OCI-LY3 (cell line): ENCODE results near the gene R3HDM2.
"Not testable (repeated sequence)": the region's sequence is repeated elsewhere in the genome, so short reads cannot be mapped to it uniquely, and the experiment has no call there.

Experiments used
- H2AFZ ChIP-seq: fragments of 200-600, 300-600 bp; shearing (Covaris generic); 2 replicates; pipeline ENCODE4 v1.6.0; 2014; ENCODE audit warnings: antibody characterized with exemption, low read depth, low read length
- H3K27ac ChIP-seq: fragments of 200-600, 300-600 bp; sonication (generic); 2 replicates; pipeline ENCODE4 v1.5.1; 2014; ENCODE audit warnings: mild to moderate bottlenecking, low read length, moderate library complexity, mixed read lengths
- H3K27me3 ChIP-seq: fragments of 200-600, 300-600 bp; sonication (generic); 2 replicates; pipeline ENCODE4 v1.6.1; 2014; ENCODE audit warnings: low read depth, low read length, mixed read lengths
- H3K36me3 ChIP-seq: fragments of 200-600, 300-600 bp; sonication (generic); replicated peaks from 2 replicates; pipeline ENCODE3; 2014; ENCODE audit warnings: low read depth, low read length, mixed read lengths
- H3K4me1 ChIP-seq: fragments of 300-600, 200-600 bp; sonication (generic); 2 replicates; pipeline ENCODE4 v1.6.1; 2014; ENCODE audit warnings: low read length, mixed read lengths
- H3K4me2 ChIP-seq: fragments of 200-600, 300-600 bp; sonication (generic); 2 replicates; pipeline ENCODE4 v1.6.1; 2014; ENCODE audit warnings: low read length, mixed read lengths
- H3K4me3 ChIP-seq: fragments of 300-600, 200-600 bp; sonication (generic); 2 replicates; pipeline ENCODE4 v1.5.1; 2014; ENCODE audit warnings: antibody characterized with exemption, mild to moderate bottlenecking, low read length, moderate library complexity
- H3K79me2 ChIP-seq: fragments of 300-600, 200-600 bp; shearing (Covaris generic); 2 replicates; pipeline ENCODE4 v1.6.1; 2014; ENCODE audit warnings: mild to moderate bottlenecking, low read length, mixed read lengths
- H3K9ac ChIP-seq: fragments of 300-600, 200-600 bp; shearing (Covaris generic); 2 replicates; pipeline ENCODE4 v1.6.0; 2014; ENCODE audit warnings: mild to moderate bottlenecking, low read length, moderate library complexity
- H3K9me3 ChIP-seq: fragments of 200-600, 300-600 bp; shearing (Covaris generic); 2 replicates; pipeline ENCODE4 v1.6.1; 2014; ENCODE audit warnings: low read length, mixed read lengths; ENCODE audit not compliant: insufficient read depth
- H4K20me1 ChIP-seq: fragments of 200-600, 300-600 bp; sonication (generic); 2 replicates; pipeline ENCODE4 v1.6.1; 2016; ENCODE audit warnings: low read length, mixed read lengths; ENCODE audit not compliant: insufficient read depth
- EZH2phosphoT487 ChIP-seq: fragments of 200-600 bp; shearing (Covaris generic); IDR thresholded peaks from 2 replicates; pipeline ENCODE4 v1.6.1; 2018; ENCODE audit warnings: antibody characterized with exemption, mixed run types, low read depth
- TF ChIP-seq, protein P1 (sequence below): fragments of 200-600, 300-600 bp; sonication (generic); IDR thresholded peaks from 2 replicates; pipeline ENCODE4 v1.5.1; 2014; ENCODE audit warnings: antibody characterized with exemption, low read length, low read depth

The R3HDM2 gene

DNA sequence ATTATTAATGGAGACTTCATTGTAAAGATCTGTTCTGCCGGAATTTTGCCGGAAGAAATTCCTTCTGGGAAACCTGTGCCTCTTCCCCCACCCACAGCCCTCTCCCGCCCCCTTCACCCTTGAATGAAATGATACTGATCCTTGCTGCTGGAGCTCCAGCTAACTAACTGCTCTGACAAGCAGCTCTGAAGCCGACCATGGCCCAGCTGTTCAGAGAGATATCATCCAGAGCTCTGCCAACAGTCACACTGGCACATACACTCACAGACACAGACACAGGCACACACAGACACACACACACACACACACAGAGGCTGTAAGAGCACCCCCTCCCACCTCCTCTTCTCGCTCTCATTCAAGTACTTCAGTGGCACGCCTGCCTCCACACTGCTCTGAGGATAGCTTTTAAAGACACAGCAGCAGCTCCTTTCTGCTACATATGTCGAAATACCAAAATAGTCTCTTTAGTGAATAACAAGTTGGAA is 88.6 kb downstream of the R3HDM2 start:
- no peak overlapping the region for H3K4me3 ChIP-seq
- H3K27me3 ChIP-seq = no peaks in the 10 kb centered on the region
- no peaks in the 10 kb centered on the region for H3K79me2 ChIP-seq
- peaks cover under 1% of the 10 kb centered on the region for H3K36me3 ChIP-seq
- H4K20me1 ChIP-seq = no peaks in the 10 kb centered on the region
- no peak overlapping the region for H3K4me2 ChIP-seq
- TF ChIP-seq EZH2phosphoT487 = no peak
- TF ChIP-seq, protein P1, sequence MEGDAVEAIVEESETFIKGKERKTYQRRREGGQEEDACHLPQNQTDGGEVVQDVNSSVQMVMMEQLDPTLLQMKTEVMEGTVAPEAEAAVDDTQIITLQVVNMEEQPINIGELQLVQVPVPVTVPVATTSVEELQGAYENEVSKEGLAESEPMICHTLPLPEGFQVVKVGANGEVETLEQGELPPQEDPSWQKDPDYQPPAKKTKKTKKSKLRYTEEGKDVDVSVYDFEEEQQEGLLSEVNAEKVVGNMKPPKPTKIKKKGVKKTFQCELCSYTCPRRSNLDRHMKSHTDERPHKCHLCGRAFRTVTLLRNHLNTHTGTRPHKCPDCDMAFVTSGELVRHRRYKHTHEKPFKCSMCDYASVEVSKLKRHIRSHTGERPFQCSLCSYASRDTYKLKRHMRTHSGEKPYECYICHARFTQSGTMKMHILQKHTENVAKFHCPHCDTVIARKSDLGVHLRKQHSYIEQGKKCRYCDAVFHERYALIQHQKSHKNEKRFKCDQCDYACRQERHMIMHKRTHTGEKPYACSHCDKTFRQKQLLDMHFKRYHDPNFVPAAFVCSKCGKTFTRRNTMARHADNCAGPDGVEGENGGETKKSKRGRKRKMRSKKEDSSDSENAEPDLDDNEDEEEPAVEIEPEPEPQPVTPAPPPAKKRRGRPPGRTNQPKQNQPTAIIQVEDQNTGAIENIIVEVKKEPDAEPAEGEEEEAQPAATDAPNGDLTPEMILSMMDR = no peak
- H3K9me3 ChIP-seq = peaks cover 1% of the 10 kb centered on the region; the same call in 1 of the 2 replicates
- H3K9ac ChIP-seq = no peak overlapping the region
- no peaks in the 10 kb centered on the region for H3K4me1 ChIP-seq
- H2AFZ ChIP-seq = no peak overlapping the region
- no peak overlapping the region for H3K27ac ChIP-seq

DNA sequence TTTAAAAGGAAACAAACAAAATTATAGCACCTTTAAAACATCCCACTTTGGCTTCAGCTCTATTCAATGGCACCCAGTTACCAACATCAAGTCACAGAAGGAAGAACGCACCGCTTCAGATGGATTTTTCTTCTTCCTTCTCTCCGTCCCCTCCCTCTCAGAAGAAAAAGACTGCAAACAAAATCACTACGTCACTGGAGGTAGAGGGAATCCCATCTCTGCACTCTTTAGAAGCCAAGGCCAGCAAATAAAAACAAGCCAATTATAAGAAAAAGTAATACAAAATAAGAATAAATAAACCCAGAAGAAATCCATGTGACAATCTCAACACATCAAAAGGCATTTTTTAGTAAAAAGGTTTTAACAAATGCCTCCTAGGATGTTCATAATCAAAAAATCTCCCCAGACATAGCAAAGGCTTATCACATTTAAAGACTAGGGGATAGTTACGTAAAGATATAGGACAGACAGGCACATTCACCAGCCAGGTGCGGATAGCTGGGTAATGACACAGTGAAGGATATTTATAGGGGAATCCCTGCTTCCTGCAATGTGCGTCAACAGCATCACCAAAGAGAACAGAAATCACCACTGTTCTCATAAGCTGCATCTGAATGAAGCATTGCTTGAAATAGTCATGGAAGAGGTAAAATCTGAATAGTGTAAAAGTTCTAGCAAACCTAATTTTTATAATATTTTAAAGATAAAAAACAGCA is 89.4 kb downstream of the R3HDM2 start:
- no peaks in the 10 kb centered on the region for H4K20me1 ChIP-seq
- H3K9ac ChIP-seq = no peak overlapping the region
- no peaks in the 10 kb centered on the region for H3K36me3 ChIP-seq
- H2AFZ ChIP-seq = no peak overlapping the region
- H3K4me1 ChIP-seq = no peaks in the 10 kb centered on the region
- no peak overlapping the region for H3K27ac ChIP-seq
- no peak overlapping the region for H3K4me2 ChIP-seq
- H3K4me3 ChIP-seq = no peak overlapping the region
- no peaks in the 10 kb centered on the region for H3K9me3 ChIP-seq
- H3K27me3 ChIP-seq = no peaks in the 10 kb centered on the region
- no peaks in the 10 kb centered on the region for H3K79me2 ChIP-seq
- TF ChIP-seq, protein P1 = no peak
- no peak for TF ChIP-seq EZH2phosphoT487

DNA sequence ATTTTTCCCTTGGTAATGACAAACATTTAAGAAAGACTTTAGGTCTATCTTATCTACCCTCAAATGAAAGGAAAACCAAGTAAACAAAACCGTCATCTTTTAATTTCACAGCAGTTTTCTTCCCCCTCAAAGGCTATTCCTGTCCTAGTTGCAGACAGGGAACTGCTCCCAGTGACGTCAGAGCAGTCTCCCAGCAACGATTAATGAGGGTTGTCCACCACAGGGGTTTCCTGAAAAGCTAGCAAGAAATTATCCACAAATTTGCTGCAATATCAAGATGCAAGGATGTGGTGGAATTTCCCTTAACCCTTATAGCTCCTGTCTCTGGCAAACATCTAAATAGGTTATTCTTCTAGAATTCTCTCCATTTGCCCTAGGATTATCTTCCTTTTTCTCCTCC is 90.7 kb downstream of the R3HDM2 start:
- no peak overlapping the region for H3K4me3 ChIP-seq

DNA sequence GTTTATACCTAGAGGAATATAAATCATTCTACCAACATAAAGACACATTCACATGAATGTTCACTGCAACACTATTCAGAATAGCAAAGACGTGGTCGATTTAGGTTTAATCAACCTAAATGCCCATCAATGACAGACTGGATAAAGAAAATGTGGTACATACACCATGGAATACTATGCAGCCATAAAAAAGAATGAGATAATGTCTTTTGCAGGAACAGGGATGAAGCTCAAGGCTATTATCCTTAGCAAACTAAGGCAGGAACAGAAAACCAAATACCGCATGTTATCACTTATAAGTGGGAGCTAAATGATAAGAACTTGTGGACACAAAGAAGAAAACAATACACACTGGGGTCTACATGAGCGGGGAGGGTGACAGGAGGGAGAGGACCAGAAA is 94.5 kb downstream of the R3HDM2 start:
- H3K4me1 ChIP-seq, H3K27me3 ChIP-seq, H3K4me3 ChIP-seq, H3K27ac ChIP-seq, H2AFZ ChIP-seq, H4K20me1 ChIP-seq, H3K79me2 ChIP-seq, H3K4me2 ChIP-seq, H3K9me3 ChIP-seq, H3K9ac ChIP-seq, H3K36me3 ChIP-seq: not testable (repeated sequence)

More for the DNA sequence above, 90.7 kb downstream of the R3HDM2 start:
- no peaks in the 10 kb centered on the region for H3K4me1 ChIP-seq
- no peaks in the 10 kb centered on the region for H4K20me1 ChIP-seq
- H3K9ac ChIP-seq = no peak overlapping the region
- no peak overlapping the region for H3K4me2 ChIP-seq
- no peaks in the 10 kb centered on the region for H3K27me3 ChIP-seq
- no peak overlapping the region for H3K27ac ChIP-seq
- no peak overlapping the region for H2AFZ ChIP-seq
- no peaks in the 10 kb centered on the region for H3K79me2 ChIP-seq
- no peaks in the 10 kb centered on the region for H3K36me3 ChIP-seq
- TF ChIP-seq EZH2phosphoT487 = no peak
- TF ChIP-seq, protein P1 = no peak
- H3K9me3 ChIP-seq = no peaks in the 10 kb centered on the region
